ENCODE data around the gene RC3H2.

DNA sequence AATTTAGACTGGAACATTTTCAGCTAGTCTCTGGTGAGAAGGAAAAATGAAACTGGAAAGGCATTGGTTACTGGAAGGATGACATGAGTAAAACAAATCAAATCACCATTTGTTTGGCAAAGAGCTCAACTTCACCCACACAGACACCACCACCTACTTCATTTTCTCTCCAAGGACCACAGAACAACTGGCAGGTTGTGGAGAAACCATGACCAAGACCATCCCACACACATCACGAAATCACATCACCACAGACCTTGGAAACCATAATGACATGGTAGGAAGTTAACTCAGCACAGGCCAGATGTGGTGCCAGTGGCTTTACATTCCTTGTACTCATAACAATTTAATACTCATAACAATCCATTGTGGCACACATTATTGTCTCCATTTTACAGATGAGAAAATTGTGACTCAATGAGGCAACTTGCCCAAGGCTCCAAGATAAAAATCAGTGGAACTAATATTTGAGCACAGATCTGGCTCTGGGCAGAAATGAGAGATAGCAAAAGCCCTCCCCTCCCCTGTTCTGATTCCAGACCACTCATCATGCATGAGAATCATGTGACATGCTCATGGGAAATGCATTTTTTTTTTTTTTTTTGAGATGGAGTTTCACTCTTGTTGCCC is 97.8 kb downstream of the RC3H2 start:
- TF ChIP-seq CTCF (IDR thresholded peaks at IDR 0.05; ENCODE audit: control extremely low read depth in 1 of 3, insufficient read depth in 1 of 3, low read depth in 1 of 3, low read length in 3 of 3) (no peak), BCL11A (IDR thresholded peaks at IDR 0.05; ENCODE audit: low read depth in 2 of 2, low read length in 2 of 2) (no peak), GABPA (IDR thresholded peaks at IDR 0.05; ENCODE audit: borderline replicate concordance, insufficient read depth, low read length) (no peak), BACH1 (IDR thresholded peaks at IDR 0.05; ENCODE audit: low read length) (no peak), EP300 (IDR thresholded peaks at IDR 0.05; ENCODE audit: borderline replicate concordance in 1 of 2, low read depth in 2 of 2, low read length in 2 of 2) (no peak)
